Stimulated activated CD8-positive, alpha-beta memory T cell treated with anti-CD3 and anti-CD28 coated beads, Interleukin-15, amount 100 ng/mL, for 48 hours (primary cell): ENCODE data around the gene HFM1.
"Not testable (repeated sequence)": the region's sequence is repeated elsewhere in the genome, so short reads cannot be mapped to it uniquely, and the experiment has no call there.

Experiments used
- DNase-seq, 2 donors: peaks; one replicate each; pipeline ENCODE4 v3.0.0-alpha.2; 2020; ENCODE audit warnings: low read depth in 2 of 2

HFM1 gene

GRCh38 chr1:91374086-91374485 is 30.6 kb downstream of the HFM1 start:
- no peak for DNase-seq

GRCh38 chr1:91372230-91372629 is 32.4 kb downstream of the HFM1 start:
- DNase-seq: not testable (repeated sequence)

- no peak for DNase-seq
Observed at GRCh38 chr1:91349524-91349923, 55.1 kb downstream of the HFM1 start.

- no peak for DNase-seq
Observed at GRCh38 chr1:91346824-91347223, 57.8 kb downstream of the HFM1 start.

- no peak for DNase-seq
Observed at GRCh38 chr1:91345395-91346005, 59.1 kb downstream of the HFM1 start.

- DNase-seq: no peak
Observed at GRCh38 chr1:91338501-91338900, 66.1 kb downstream of the HFM1 start.

GRCh38 chr1:91335603-91336002 is 69.0 kb downstream of the HFM1 start:
- DNase-seq: no peak

GRCh38 chr1:91334856-91335255 is 69.8 kb downstream of the HFM1 start:
- DNase-seq: no peak

- no peak for DNase-seq
Observed at GRCh38 chr1:91325456-91325855, 79.2 kb downstream of the HFM1 start.

GRCh38 chr1:91314643-91315042 is 90.0 kb downstream of the HFM1 start:
- DNase-seq: no peak

- no peak for DNase-seq
Observed at GRCh38 chr1:91311672-91312071, 93.0 kb downstream of the HFM1 start.

- no peak for DNase-seq
Observed at GRCh38 chr1:91308544-91308943, 96.1 kb downstream of the HFM1 start.

- DNase-seq: no peak
Observed at GRCh38 chr1:91307784-91308409, 96.7 kb downstream of the HFM1 start.

- no peak for DNase-seq
Observed at GRCh38 chr1:91303165-91303564, 101.5 kb downstream of the HFM1 start.

GRCh38 chr1:91288843-91289553 is 115.6 kb downstream of the HFM1 start:
- not testable (repeated sequence) for DNase-seq

- DNase-seq: not testable (repeated sequence)
Observed at GRCh38 chr1:91286962-91287317, 117.7 kb downstream of the HFM1 start.

- not testable (repeated sequence) for DNase-seq
Observed at GRCh38 chr1:91286259-91286961, 118.2 kb downstream of the HFM1 start.

- DNase-seq: no peak
Observed at GRCh38 chr1:91283421-91283726, 121.3 kb downstream of the HFM1 start.

GRCh38 chr1:91282695-91283420 is 121.8 kb downstream of the HFM1 start:
- DNase-seq: no peak

- DNase-seq: no peak
Observed at GRCh38 chr1:91281782-91282181, 122.9 kb downstream of the HFM1 start.

- no peak for DNase-seq
Observed at GRCh38 chr1:91278754-91279153, 125.9 kb downstream of the HFM1 start.

GRCh38 chr1:91273875-91274274 is 130.8 kb downstream of the HFM1 start:
- no peak for DNase-seq
